ENCODE results near the gene CDRT15.
"Not testable (repeated sequence)": the region's sequence is repeated elsewhere in the genome, so short reads cannot be mapped to it uniquely, and the experiment has no call there.

CDRT15 gene

DNA sequence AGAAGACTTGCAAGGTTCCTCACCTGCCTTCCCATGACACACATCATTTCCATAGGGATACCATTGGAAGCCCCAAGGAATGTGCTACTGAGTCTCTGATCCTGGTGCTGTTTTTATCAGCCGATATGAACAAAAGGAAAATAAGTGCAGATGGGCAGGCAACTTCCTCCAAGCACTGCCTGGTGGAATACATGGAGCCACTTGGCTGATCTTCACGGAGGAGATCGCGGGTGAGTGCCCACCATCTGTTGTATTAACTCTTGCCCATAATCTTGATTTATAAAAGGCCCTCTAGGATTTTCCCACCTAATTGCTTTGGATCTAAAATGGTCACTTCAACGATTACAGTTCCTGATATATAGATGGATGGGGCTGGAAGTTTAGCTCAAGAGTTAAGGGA, 24.7 kb upstream of the CDRT15 start:
- no peak overlapping the region for H3K4me3 ChIP-seq (ENCODE audit: control insufficient read depth, low read depth, low read length)
- no peak for DNase-seq (ENCODE audit: low read depth)
- TF ChIP-seq, protein P1, sequence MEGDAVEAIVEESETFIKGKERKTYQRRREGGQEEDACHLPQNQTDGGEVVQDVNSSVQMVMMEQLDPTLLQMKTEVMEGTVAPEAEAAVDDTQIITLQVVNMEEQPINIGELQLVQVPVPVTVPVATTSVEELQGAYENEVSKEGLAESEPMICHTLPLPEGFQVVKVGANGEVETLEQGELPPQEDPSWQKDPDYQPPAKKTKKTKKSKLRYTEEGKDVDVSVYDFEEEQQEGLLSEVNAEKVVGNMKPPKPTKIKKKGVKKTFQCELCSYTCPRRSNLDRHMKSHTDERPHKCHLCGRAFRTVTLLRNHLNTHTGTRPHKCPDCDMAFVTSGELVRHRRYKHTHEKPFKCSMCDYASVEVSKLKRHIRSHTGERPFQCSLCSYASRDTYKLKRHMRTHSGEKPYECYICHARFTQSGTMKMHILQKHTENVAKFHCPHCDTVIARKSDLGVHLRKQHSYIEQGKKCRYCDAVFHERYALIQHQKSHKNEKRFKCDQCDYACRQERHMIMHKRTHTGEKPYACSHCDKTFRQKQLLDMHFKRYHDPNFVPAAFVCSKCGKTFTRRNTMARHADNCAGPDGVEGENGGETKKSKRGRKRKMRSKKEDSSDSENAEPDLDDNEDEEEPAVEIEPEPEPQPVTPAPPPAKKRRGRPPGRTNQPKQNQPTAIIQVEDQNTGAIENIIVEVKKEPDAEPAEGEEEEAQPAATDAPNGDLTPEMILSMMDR (conservative IDR thresholded peaks at IDR 0.05; ENCODE audit: control insufficient read depth, insufficient read depth, low read depth, low read length), result no peak

DNA sequence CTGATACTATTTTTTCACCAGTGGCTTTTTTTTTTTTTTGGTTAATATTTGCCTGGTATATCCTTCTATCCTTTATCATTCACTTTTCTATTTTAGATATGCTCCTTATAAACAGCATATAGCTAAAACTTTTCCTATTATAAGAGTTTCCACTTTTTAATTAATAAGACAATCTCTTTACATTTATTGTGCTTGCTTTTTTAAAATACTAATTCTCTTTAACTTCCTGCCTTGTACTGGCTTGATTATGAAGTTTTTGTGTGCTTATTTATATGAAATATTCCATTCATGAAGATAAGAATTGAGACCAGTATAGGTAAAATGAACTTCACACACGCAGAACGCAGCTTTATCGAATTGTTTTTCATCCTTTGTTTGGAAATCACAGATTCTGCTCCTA, 9.0 kb upstream of the CDRT15 start:
- H3K4me3 ChIP-seq (ENCODE audit: control insufficient read depth, low read depth, low read length), result no peak overlapping the region
- TF ChIP-seq, protein P1 (conservative IDR thresholded peaks at IDR 0.05; ENCODE audit: control insufficient read depth, insufficient read depth, low read depth, low read length), result no peak
- no peak for DNase-seq (ENCODE audit: low read depth)

DNA sequence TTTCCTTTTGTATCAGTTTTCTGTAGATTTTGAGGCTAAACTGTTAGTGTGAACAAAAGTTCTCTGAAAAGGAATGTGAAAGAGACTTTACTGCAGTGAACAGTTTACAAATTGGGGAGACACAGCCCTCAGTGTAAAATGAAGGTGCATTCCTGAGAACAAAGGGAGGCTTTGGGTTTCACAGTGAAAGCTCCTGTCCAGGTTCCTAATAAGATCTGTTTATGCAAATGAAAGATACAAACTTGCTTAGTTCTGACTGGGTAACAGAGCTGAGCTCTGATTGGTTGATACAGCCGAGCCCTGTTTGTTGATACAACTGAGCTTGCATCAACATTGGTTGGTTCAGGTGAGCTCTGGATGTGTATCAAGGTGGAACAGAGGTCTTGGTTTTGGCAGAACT, 8.3 kb upstream of the CDRT15 start:
- DNase-seq (ENCODE audit: low read depth), result no peak
- TF ChIP-seq, protein P1 (conservative IDR thresholded peaks at IDR 0.05; ENCODE audit: control insufficient read depth, insufficient read depth, low read depth, low read length), result no peak
- no peak overlapping the region for H3K4me3 ChIP-seq (ENCODE audit: control insufficient read depth, low read depth, low read length)

DNA sequence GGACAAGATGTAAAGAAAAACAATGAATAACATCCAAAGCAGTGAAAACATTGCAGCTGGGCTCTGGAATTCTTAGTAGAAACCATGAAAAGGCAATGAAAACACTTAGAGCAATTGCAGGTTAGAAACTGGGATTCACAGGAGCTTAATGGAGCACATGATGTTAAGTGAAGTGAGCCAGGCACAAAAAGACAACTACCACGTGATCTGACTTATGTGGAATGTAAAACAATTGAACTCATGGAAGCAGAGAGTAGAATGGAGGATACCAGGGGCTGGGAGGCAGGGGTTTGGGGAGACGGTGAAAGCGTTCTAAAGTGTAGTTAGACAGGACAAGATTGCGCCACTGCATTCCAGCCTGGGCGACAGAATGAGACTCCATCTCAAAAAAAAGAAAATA, 2.6 kb upstream of the CDRT15 start:
- not testable (repeated sequence) for DNase-seq (ENCODE audit: low read depth); H3K4me3 ChIP-seq (ENCODE audit: control insufficient read depth, low read depth, low read length)

DNA sequence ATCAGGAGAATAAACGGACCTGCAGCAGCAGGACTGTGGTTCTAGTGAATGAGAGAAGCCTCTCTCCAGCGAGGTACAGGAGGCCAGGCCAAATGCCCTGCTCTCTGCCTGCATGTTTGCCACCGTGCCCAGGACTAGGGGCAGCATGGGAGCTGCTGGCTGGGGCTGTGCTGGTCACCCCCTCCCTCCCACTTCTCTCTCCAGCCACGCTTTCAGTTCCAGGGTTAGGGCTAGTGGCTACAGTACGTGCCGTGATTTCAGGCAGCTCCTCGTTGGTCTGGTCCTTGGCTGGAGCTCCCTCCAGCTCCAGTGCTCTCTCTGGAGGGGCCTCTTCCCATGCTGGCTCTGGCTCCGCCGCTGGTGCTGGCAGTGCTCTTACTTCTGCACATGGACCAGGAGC, 630 bp downstream of the CDRT15 start:
- not testable (repeated sequence) for H3K4me3 ChIP-seq (ENCODE audit: control insufficient read depth, low read depth, low read length); DNase-seq (ENCODE audit: low read depth)

DNA sequence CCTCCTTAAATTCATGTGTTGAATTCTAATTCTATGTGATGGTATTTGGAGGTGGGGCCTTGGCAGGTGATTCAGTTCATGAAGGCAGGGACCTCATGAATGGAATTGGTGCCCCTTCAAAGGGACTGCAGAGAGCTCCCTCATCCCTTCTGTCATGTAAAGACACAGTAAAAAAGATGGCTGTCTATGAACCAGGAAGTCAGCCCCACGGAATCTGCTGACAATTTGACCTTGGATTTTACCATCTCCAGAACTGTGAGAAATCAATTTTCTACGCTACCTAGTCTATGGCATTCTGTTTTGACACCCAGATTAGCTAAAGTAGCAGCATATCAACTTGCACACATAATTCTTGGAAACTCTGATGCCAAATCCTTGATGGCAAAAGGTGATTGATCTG, 1.6 kb downstream of the CDRT15 start:
- DNase-seq (ENCODE audit: low read depth), result not testable (repeated sequence)

DNA sequence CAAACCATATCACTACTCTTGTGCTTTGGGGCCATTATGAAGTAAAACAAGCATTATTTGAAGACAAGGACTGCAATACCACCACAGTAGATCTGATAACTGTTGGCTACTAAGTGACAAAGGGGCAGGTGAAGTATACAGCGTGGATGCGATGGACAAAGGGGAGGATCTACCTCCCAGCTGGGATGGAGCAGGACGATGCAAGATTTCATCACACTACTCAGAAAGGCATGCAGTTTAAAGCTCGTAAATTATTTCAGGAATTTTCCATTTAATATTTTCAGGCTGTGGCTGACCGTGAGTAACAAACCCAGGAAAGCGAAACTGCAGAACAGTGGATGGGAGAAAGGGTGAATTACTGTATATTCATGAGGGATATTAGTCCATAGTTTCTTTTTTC, 5.5 kb downstream of the CDRT15 start:
- H3K4me3 ChIP-seq (ENCODE audit: control insufficient read depth, low read depth, low read length); DNase-seq (ENCODE audit: low read depth): not testable (repeated sequence)

More for the DNA sequence above, 1.6 kb downstream of the CDRT15 start:
- not testable (repeated sequence) for H3K4me3 ChIP-seq (ENCODE audit: control insufficient read depth, low read depth, low read length)

DNA sequence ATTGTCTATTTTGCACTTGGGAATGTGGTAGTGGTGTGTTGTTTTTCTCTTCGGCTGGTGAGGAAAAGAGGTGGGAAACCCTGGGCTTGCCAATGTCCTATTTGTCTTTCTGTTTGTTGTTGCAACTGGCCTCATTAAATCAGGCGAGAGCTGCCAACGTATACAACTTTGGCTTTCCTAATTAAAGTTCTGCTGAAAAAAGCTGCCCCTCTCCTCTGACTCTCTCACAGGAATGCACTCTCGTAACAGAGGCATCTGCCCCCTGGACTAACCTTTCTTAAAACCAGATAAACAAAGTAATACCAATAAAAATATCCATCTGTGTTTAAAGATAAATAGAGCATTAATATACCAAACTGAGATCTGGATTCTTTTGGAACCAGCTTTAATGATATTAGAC, 7.8 kb downstream of the CDRT15 start:
- no peak overlapping the region for H3K4me3 ChIP-seq (ENCODE audit: control insufficient read depth, low read depth, low read length)
- TF ChIP-seq, protein P1 (conservative IDR thresholded peaks at IDR 0.05; ENCODE audit: control insufficient read depth, insufficient read depth, low read depth, low read length), result no peak
- no peak for DNase-seq (ENCODE audit: low read depth)

DNA sequence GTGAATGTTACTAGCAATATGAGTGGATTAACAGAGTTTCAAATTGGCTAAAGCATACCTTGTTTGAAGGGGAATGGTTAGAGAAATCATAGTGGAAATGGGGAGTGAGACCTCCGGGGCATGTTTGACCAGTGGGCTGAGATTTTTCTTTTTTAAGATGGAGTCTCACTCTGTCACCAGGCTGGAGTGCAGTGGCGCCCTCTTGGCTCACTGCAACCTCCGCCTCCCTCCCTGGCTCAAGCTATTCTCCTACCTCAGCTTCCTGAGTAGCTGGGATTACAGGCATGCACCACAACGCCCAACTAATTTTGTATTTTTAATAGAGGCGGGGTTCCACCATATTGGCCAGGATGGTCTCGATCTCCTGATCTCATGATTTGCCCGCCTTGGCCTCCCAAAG, 9.6 kb downstream of the CDRT15 start:
- TF ChIP-seq, protein P1 (conservative IDR thresholded peaks at IDR 0.05; ENCODE audit: control insufficient read depth, insufficient read depth, low read depth, low read length), result no peak
- H3K4me3 ChIP-seq (ENCODE audit: control insufficient read depth, low read depth, low read length), result no peak overlapping the region
- DNase-seq (ENCODE audit: low read depth), result no peak

Data from fibroblast of mammary gland (primary cell).